ENCODE data around the gene MBD3L2B.

The MBD3L2B gene

GRCh38 chr19:7013678-7014077, 7.6 kb downstream of the MBD3L2B start:
- Histone ChIP-seq H3K4me1 (ENCODE audit: control insufficient read depth, insufficient read depth, low read length) (no peaks in the 10 kb centered on the region), H3K9me3 (ENCODE audit: control insufficient read depth, insufficient read depth, low read depth, low read length) (no peaks in the 10 kb centered on the region), H3K4me3 (ENCODE audit: low read depth, low read length) (no peak overlapping the region), H3K36me3 (ENCODE audit: control insufficient read depth in 2 of 2, insufficient read depth in 1 of 2, low read length in 2 of 2) (no peaks in the 10 kb centered on the region), H3K27ac (ENCODE audit: extremely low read depth, low read depth, low read length) (no peak overlapping the region)
- ChIA-PET POLR2A (no interaction called here), CTCF (interaction anchor here (1.3 kb wide), 1 partner anchor 49 kb away, joined by 3 read pairs; no protein-coding TSS in a partner anchor)
- TF ChIP-seq ZNF394 (tag by site-specific recombination; IDR thresholded peaks at IDR 0.05; ENCODE audit: borderline replicate concordance) = no peak
- no peak for TF ChIP-seq ZNF654 (tag by site-specific recombination; IDR thresholded peaks at IDR 0.05; ENCODE audit: low read depth)
- no peak for TF ChIP-seq ZNF677 (tag by site-specific recombination; IDR thresholded peaks at IDR 0.05)
- no peak for TF ChIP-seq ZNF23 (tag by site-specific recombination; IDR thresholded peaks at IDR 0.05; ENCODE audit: borderline replicate concordance)
- no peak for TF ChIP-seq TCF7L2 (IDR thresholded peaks at IDR 0.05; ENCODE audit: borderline replicate concordance, low read depth, low read length)
- no peak for TF ChIP-seq ZNF791 (tag by site-specific recombination; IDR thresholded peaks at IDR 0.05)
- TF ChIP-seq KLF10 (tag by site-specific recombination; IDR thresholded peaks at IDR 0.05) = no peak
- no peak for TF ChIP-seq ZNF600 (tag by site-specific recombination; IDR thresholded peaks at IDR 0.05)
- TF ChIP-seq SP7 (tag by site-specific recombination; IDR thresholded peaks at IDR 0.05) = no peak
- no peak for TF ChIP-seq TRIM28 (IDR thresholded peaks at IDR 0.05; ENCODE audit: borderline replicate concordance, low read length)
- no peak for TF ChIP-seq ZNF555 (tag by site-specific recombination; conservative IDR thresholded peaks at IDR 0.05)
- TF ChIP-seq ZXDB (tag by site-specific recombination; IDR thresholded peaks at IDR 0.05) = no peak
- TF ChIP-seq ZNF530 (tag by site-specific recombination; IDR thresholded peaks at IDR 0.05; ENCODE audit: low read depth) = no peak
- TF ChIP-seq ZNF148 (tag by site-specific recombination; IDR thresholded peaks at IDR 0.05; ENCODE audit: borderline replicate concordance) = no peak
- TF ChIP-seq ZNF513 (tag by site-specific recombination; IDR thresholded peaks at IDR 0.05) = no peak
- TF ChIP-seq ZNF248 (tag by site-specific recombination; IDR thresholded peaks at IDR 0.05) = no peak
- no peak for TF ChIP-seq SETDB1 (IDR thresholded peaks at IDR 0.05; ENCODE audit: insufficient read length, low read length)

GRCh38 chr19:7010722-7011593, 10.3 kb downstream of the MBD3L2B start:
- POLR2A ChIA-PET = no interaction called here
- Histone ChIP-seq H3K4me1 (ENCODE audit: control insufficient read depth, insufficient read depth, low read length) (no peaks in the 10 kb centered on the region), H3K9me3 (ENCODE audit: control insufficient read depth, insufficient read depth, low read depth, low read length) (no peaks in the 10 kb centered on the region), H3K4me3 (ENCODE audit: low read depth, low read length) (no peak overlapping the region), H3K27ac (ENCODE audit: extremely low read depth, low read depth, low read length) (no peak overlapping the region), H3K36me3 (ENCODE audit: control insufficient read depth in 2 of 2, insufficient read depth in 1 of 2, low read length in 2 of 2) (no peaks in the 10 kb centered on the region)
- CTCF ChIA-PET = interaction anchor here (0.7 kb wide), 1 partner anchor 267 kb away, joined by 3 read pairs; no protein-coding TSS in a partner anchor
- TF ChIP-seq MZF1 (tag by site-specific recombination; IDR thresholded peaks at IDR 0.05; ENCODE audit: borderline replicate concordance) = no peak
- no peak for TF ChIP-seq GLI2 (tag by site-specific recombination; IDR thresholded peaks at IDR 0.05; ENCODE audit: borderline replicate concordance, low read depth)
- TF ChIP-seq ZEB2 (tag by site-specific recombination; IDR thresholded peaks at IDR 0.05) = no peak
- no peak for TF ChIP-seq ZNF354C (tag by site-specific recombination; IDR thresholded peaks at IDR 0.05; ENCODE audit: borderline replicate concordance, low read depth)

Data from HEK293 (cell line).